Loucy (cell line): Measurements from ENCODE around the gene FITM1.

Experiments
- EZH2phosphoT487 ChIP-seq: fragments of 200-600 bp; IDR thresholded peaks from 2 replicates; pipeline ENCODE4 v1.6.1; 2018; ENCODE audit warnings: antibody characterized with exemption, mild to moderate bottlenecking, moderate library complexity, borderline replicate concordance
- TF ChIP-seq, protein P1 (sequence below): fragments of 200-600 bp; sonication (generic); conservative IDR thresholded peaks from 2 replicates; pipeline ENCODE4 v1.5.1; 2014; ENCODE audit warnings: mild to moderate bottlenecking, antibody characterized with exemption, low read length

DNA sequence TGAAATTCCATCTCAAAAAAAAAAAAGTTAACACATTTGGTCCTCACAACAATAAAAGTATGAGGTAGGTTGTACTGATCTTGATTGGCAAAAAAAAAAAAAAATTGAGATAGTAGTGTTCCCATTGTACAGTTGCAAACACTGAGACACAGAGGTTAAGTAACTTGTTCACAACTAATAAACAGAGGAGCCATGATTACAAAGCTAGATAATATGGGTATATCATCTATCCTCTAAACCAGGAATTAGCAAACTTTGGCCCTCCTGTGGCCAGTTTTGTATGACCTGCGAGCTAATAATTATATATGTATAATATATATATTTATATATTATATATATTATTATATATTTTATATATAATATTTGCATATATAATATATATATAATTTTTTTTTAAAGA lies 3.3 kb downstream of the FITM1 start:
- TF ChIP-seq, protein P1, sequence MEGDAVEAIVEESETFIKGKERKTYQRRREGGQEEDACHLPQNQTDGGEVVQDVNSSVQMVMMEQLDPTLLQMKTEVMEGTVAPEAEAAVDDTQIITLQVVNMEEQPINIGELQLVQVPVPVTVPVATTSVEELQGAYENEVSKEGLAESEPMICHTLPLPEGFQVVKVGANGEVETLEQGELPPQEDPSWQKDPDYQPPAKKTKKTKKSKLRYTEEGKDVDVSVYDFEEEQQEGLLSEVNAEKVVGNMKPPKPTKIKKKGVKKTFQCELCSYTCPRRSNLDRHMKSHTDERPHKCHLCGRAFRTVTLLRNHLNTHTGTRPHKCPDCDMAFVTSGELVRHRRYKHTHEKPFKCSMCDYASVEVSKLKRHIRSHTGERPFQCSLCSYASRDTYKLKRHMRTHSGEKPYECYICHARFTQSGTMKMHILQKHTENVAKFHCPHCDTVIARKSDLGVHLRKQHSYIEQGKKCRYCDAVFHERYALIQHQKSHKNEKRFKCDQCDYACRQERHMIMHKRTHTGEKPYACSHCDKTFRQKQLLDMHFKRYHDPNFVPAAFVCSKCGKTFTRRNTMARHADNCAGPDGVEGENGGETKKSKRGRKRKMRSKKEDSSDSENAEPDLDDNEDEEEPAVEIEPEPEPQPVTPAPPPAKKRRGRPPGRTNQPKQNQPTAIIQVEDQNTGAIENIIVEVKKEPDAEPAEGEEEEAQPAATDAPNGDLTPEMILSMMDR, result no peak
- TF ChIP-seq EZH2phosphoT487, result no peak
